CD14-positive monocyte (primary cell): ENCODE results near the gene WNT7A. TPM values are rescaled to one million over a fixed set of nuclear protein-coding genes. Genes with fewer than 3 reads are reported as not detected.

ENCODE experiments used
- DNase-seq, 3 donors: peaks; one replicate each; pipeline ENCODE4 v3.0.0-alpha.2; 2011 to 2022
- H2AFZ ChIP-seq: 2 replicates; pipeline ENCODE4 v1.6.0; 2012; ENCODE audit warnings: mild to moderate bottlenecking, low read depth, low read length, inconsistent platforms; ENCODE audit not compliant: insufficient read depth, poor library complexity, severe bottlenecking
- H3K27ac ChIP-seq, 2 donors: 1 replicate in 1 of 2; 2 replicates in 1 of 2; pipeline ENCODE4 v1.5.1; 2012 to 2013; ENCODE audit warnings: low read length in 2 of 2, control low read depth in 1 of 2, inconsistent platforms in 1 of 2, low read depth in 1 of 2, mild to moderate bottlenecking in 1 of 2
- H3K27me3 ChIP-seq, 2 donors: one replicate each; pipeline versions ENCODE4 v1.6.0 to v1.6.1; 2011 to 2013; ENCODE audit warnings: low read length in 2 of 2; ENCODE audit not compliant: control insufficient read depth in 2 of 2, insufficient read depth in 2 of 2
- H3K36me3 ChIP-seq, 2 donors: replicated peaks in 1 of 2; 1 replicate in 1 of 2; 2 replicates in 1 of 2; pipeline versions ENCODE4 v1.5.1 to v1.6.1; 2012 to 2013; ENCODE audit warnings: low read length in 2 of 2, control low read depth in 1 of 2, inconsistent platforms in 1 of 2, mild to moderate bottlenecking in 1 of 2; ENCODE audit not compliant: insufficient read depth in 2 of 2, control insufficient read depth in 1 of 2
- H3K4me1 ChIP-seq, 2 donors: 1 replicate in 1 of 2; 2 replicates in 1 of 2; pipeline versions ENCODE4 v1.5.1 to v1.6.1; 2012 to 2013; ENCODE audit warnings: low read length in 2 of 2, control low read depth in 1 of 2, inconsistent platforms in 1 of 2, mild to moderate bottlenecking in 1 of 2, moderate library complexity in 1 of 2; ENCODE audit not compliant: insufficient read depth in 2 of 2, control insufficient read depth in 1 of 2
- H3K4me2 ChIP-seq: replicated peaks from 2 replicates; pipeline ENCODE3; 2012; ENCODE audit warnings: low read length, moderate library complexity, mild to moderate bottlenecking; ENCODE audit not compliant: poor library complexity, severe bottlenecking; ENCODE audit errors: extremely low read depth
- H3K4me3 ChIP-seq, 3 experiments: fragments of 200-600 bp in 1 of 3; sonication (generic) in 1 of 3; replicated peaks in 1 of 3; 1 replicate in 2 of 3; 2 replicates in 1 of 3; pipeline ENCODE4 v1.5.1; 2011 to 2013; ENCODE audit warnings: low read length in 3 of 3, mild to moderate bottlenecking in 3 of 3, control low read depth in 2 of 3, low read depth in 2 of 3, inconsistent platforms in 1 of 3, moderate library complexity in 1 of 3
- H3K79me2 ChIP-seq: 2 replicates; pipeline ENCODE4 v1.6.0; 2012; ENCODE audit warnings: mild to moderate bottlenecking, control low read depth, inconsistent platforms, low read length, moderate library complexity; ENCODE audit not compliant: insufficient read depth
- H3K9ac ChIP-seq: 2 replicates; pipeline ENCODE4 v1.6.0; 2017; ENCODE audit warnings: low read length, mild to moderate bottlenecking; ENCODE audit not compliant: insufficient read depth, poor library complexity, severe bottlenecking
- H3K9me3 ChIP-seq, 2 donors: replicated peaks in 1 of 2; 1 replicate in 1 of 2; 2 replicates in 1 of 2; pipeline versions ENCODE4 v1.5.1 to v1.6.1; 2012 to 2013; ENCODE audit warnings: low read length in 2 of 2, control low read depth in 1 of 2; ENCODE audit not compliant: control insufficient read depth in 1 of 2, insufficient read depth in 1 of 2
- H4K20me1 ChIP-seq: 2 replicates; pipeline ENCODE4 v1.6.0; 2012; ENCODE audit warnings: mild to moderate bottlenecking, low read length, control low read depth, moderate library complexity; ENCODE audit not compliant: insufficient read depth
- H3K27ac Mint-ChIP-seq, 7 donors: one replicate each; pipeline ENCODE4 v1.8.0; 2020; ENCODE audit warnings: mild to moderate bottlenecking in 7 of 7, mixed read lengths in 7 of 7, moderate library complexity in 6 of 7, inconsistent platforms in 2 of 7
- H3K27me3 Mint-ChIP-seq, 3 donors: one replicate each; pipeline ENCODE4 v1.8.0; 2021 to 2022; ENCODE audit warnings: low read depth in 3 of 3, mild to moderate bottlenecking in 3 of 3, mixed read lengths in 3 of 3, moderate library complexity in 3 of 3, inconsistent platforms in 1 of 3
- H3K36me3 Mint-ChIP-seq, 2 donors: one replicate each; pipeline ENCODE4 v1.8.0; 2020; ENCODE audit warnings: mixed read lengths in 2 of 2, inconsistent platforms in 1 of 2, mild to moderate bottlenecking in 1 of 2
- H3K4me1 Mint-ChIP-seq: one replicate; pipeline ENCODE4 v1.8.0; 2020; ENCODE audit warnings: mild to moderate bottlenecking, mixed read lengths
- H3K4me3 Mint-ChIP-seq, 2 donors: one replicate each; pipeline ENCODE4 v1.8.0; 2020; ENCODE audit warnings: mild to moderate bottlenecking in 2 of 2, mixed read lengths in 2 of 2, moderate library complexity in 1 of 2
- H3K9me3 Mint-ChIP-seq, 7 donors: one replicate each; pipeline ENCODE4 v1.8.0; 2020 to 2022; ENCODE audit warnings: mixed read lengths in 7 of 7, mild to moderate bottlenecking in 6 of 7, moderate library complexity in 6 of 7, inconsistent platforms in 2 of 7
- CTCF ChIP-seq: fragments of 200-600 bp; IDR thresholded peaks from one replicate; pipeline ENCODE4 v1.8.0; 2022; ENCODE audit warnings: antibody characterized with exemption, mild to moderate bottlenecking
- WGBS: methylation state at CpG from one replicate; pipeline ENCODE4 v1.1.5; 2013; ENCODE audit warnings: missing lambda C conversion rate; ENCODE audit not compliant: insufficient coverage; 5-methylcytosine and 5-hydroxymethylcytosine counted together
- intact Hi-C, 2 donors: fragments of 100-400 bp; cut with micrococcal nuclease; formaldehyde crosslinking; loops; one replicate each; pipeline versions ENCODE4 v1.15.0 to v1.15.1; 2023
- polyA plus RNA-seq, 3 donors: library from polyadenylated mRNA; depleted of rRNA in 1 of 3; unstranded in 2 of 3; stranded (reverse) in 1 of 3; fragments of 300-500 nt in 2 of 3; fragments of >200 nt in 1 of 3; fragmentation: Illumina TruSeq in 2 of 3; gene quantifications; 1 replicate in 2 of 3; 2 replicates in 1 of 3; pipeline ENCODE4 v1.2.3, GENCODE V29; 2012 to 2021

The WNT7A gene
- polyA plus RNA-seq, 3 donors: not detected

- H3K27ac ChIP-seq: no peak overlapping the region
- H3K4me3 Mint-ChIP-seq: no peak overlapping the region
- no peaks in the 10 kb centered on the region for H3K4me1 Mint-ChIP-seq
- no peaks in the 10 kb centered on the region for H3K9me3 ChIP-seq
- no peak overlapping the region for H2AFZ ChIP-seq
- H3K4me1 ChIP-seq: no peaks in the 10 kb centered on the region
- peaks cover 0 to 1% (median 0%) of the 10 kb centered on the region in 7 donors for H3K9me3 Mint-ChIP-seq
- no peaks in the 10 kb centered on the region for H3K36me3 ChIP-seq
- H3K4me2 ChIP-seq: no peak overlapping the region
- peaks cover 6 to 28% (median 12%) of the 10 kb centered on the region in 3 donors for H3K27me3 Mint-ChIP-seq
- DNase-seq: no peak
- 100% methylated on average over 3 of the region's 4 CpGs for WGBS
- no peaks in the 10 kb centered on the region for H3K79me2 ChIP-seq
- no peak for TF ChIP-seq CTCF
- H3K4me3 ChIP-seq: no peak overlapping the region
- H3K27me3 ChIP-seq: no peaks in the 10 kb centered on the region
- H3K9ac ChIP-seq: no peak overlapping the region
- intact Hi-C loops: no loop called here
- no peaks in the 10 kb centered on the region for H3K36me3 Mint-ChIP-seq
- no peak overlapping the region for H3K27ac Mint-ChIP-seq
- no peaks in the 10 kb centered on the region for H4K20me1 ChIP-seq
Observed at GRCh38 chr3:13865106-13865505, 14.8 kb downstream of the WNT7A start.

- Mint-ChIP-seq H3K4me1 (no peaks in the 10 kb centered on the region), H3K4me3 (no peak overlapping the region), H3K27me3 (peaks cover 6 to 25% (median 14%) of the 10 kb centered on the region in 3 donors), H3K9me3 (peaks cover 0 to 1% (median 0%) of the 10 kb centered on the region in 7 donors), H3K36me3 (no peaks in the 10 kb centered on the region), H3K27ac (no peak overlapping the region)
- Histone ChIP-seq H3K4me1 (no peaks in the 10 kb centered on the region), H2AFZ (no peak overlapping the region), H4K20me1 (no peaks in the 10 kb centered on the region), H3K27me3 (no peaks in the 10 kb centered on the region), H3K9ac (no peak overlapping the region), H3K9me3 (no peaks in the 10 kb centered on the region), H3K27ac (no peak overlapping the region), H3K4me3 (no peak overlapping the region), H3K36me3 (no peaks in the 10 kb centered on the region), H3K79me2 (no peaks in the 10 kb centered on the region), H3K4me2 (no peak overlapping the region)
- intact Hi-C loops: no loop called here
- 91% methylated on average over 8 of the region's 10 CpGs for WGBS
- DNase-seq: no peak
- TF ChIP-seq CTCF: no peak
Observed at GRCh38 chr3:13863965-13864595, 15.8 kb downstream of the WNT7A start.
